Thoracic aorta (tissue), 2 donors: ENCODE data around the gene PLCD3. TPM values are rescaled to one million over a fixed set of nuclear protein-coding genes. Genes with fewer than 3 reads are reported as not detected.

Experiments used
- ATAC-seq: fragments of 150-250 bp; one replicate; pipeline ENCODE4 v1.8.0; 2017; ENCODE audit warnings: low read depth; ENCODE audit not compliant: insufficient number of reproducible peaks, low FRiP score
- DNase-seq: peaks from one replicate; pipeline ENCODE4 v3.0.0-alpha.2; 2020; ENCODE audit warnings: low spot score
- H3K27ac ChIP-seq, 2 donors: fragments of 200-600 bp; sonication (generic); 1 replicate in 1 of 2; 2 replicates in 1 of 2; pipeline ENCODE4 v1.5.1; 2016; ENCODE audit warnings: mild to moderate bottlenecking in 2 of 2, moderate library complexity in 2 of 2
- H3K27me3 ChIP-seq: fragments of 200-600 bp; sonication (generic); replicated peaks from 2 replicates; pipeline ENCODE4 v1.6.0; 2016; ENCODE audit warnings: mild to moderate bottlenecking; ENCODE audit not compliant: insufficient read depth
- H3K36me3 ChIP-seq: fragments of 200-600 bp; sonication (generic); one replicate; pipeline ENCODE4 v1.5.1; 2016
- H3K4me1 ChIP-seq, 2 donors: fragments of 200-600 bp; sonication (generic); 1 replicate in 1 of 2; 2 replicates in 1 of 2; pipeline versions ENCODE4 v1.5.1 to v1.6.0; 2016; ENCODE audit warnings: low read depth in 2 of 2, mild to moderate bottlenecking in 1 of 2; ENCODE audit not compliant: control insufficient read depth in 1 of 2
- H3K4me3 ChIP-seq: fragments of 200-600 bp; sonication (generic); 2 replicates; pipeline ENCODE4 v1.5.1; 2016; ENCODE audit warnings: mild to moderate bottlenecking
- H3K9me3 ChIP-seq: fragments of 200-600 bp; sonication (generic); 2 replicates; pipeline ENCODE4 v1.5.1; 2016
- CTCF ChIP-seq: fragments of 200-600 bp; sonication (generic); IDR thresholded peaks from one replicate; pipeline ENCODE4 v1.5.1; 2019; ENCODE audit warnings: antibody characterized with exemption
- total RNA-seq, 2 donors: library from RNA; depleted of rRNA; stranded (reverse); fragments of >200 nt; gene quantifications; one replicate each; pipeline versions ENCODE4 v1.1.0 to v1.2.3, GENCODE V29; 2016

The PLCD3 gene
- total RNA-seq, 2 donors from 2014 or later, result 79.3 to 116 TPM

- no peak for ATAC-seq
- Histone ChIP-seq H3K27me3 (no peaks in the 10 kb centered on the region), H3K36me3 (no peaks in the 10 kb centered on the region), H3K4me3 (peak overlapping the region; percentile 73), H3K27ac (peak overlapping the region; percentile 93 to 95), H3K9me3 (no peaks in the 10 kb centered on the region), H3K4me1 (peaks cover 3 to 28% of the 10 kb centered on the region in 2 donors)
- no peak for DNase-seq
- no peak for TF ChIP-seq CTCF
Observed at GRCh38 chr17:45143094-45143670, 10.9 kb upstream of the PLCD3 start.

GRCh38 chr17:45139533-45139920 is 7.2 kb upstream of the PLCD3 start:
- H3K27me3 ChIP-seq, result no peaks in the 10 kb centered on the region
- H3K4me1 ChIP-seq, result peaks cover 7 to 25% of the 10 kb centered on the region in 2 donors
- no peak overlapping the region for H3K4me3 ChIP-seq
- DNase-seq (no peak), ATAC-seq (no peak)
- H3K9me3 ChIP-seq, result no peaks in the 10 kb centered on the region
- H3K27ac ChIP-seq, result no peak overlapping the region
- no peaks in the 10 kb centered on the region for H3K36me3 ChIP-seq
- no peak for TF ChIP-seq CTCF

- Histone ChIP-seq H3K27ac (no peak overlapping the region), H3K27me3 (no peaks in the 10 kb centered on the region), H3K36me3 (no peaks in the 10 kb centered on the region), H3K9me3 (no peaks in the 10 kb centered on the region), H3K4me3 (no peak overlapping the region), H3K4me1 (peaks cover 7 to 25% of the 10 kb centered on the region in 2 donors)
- ATAC-seq, result no peak
- no peak for DNase-seq
- no peak for TF ChIP-seq CTCF
Observed at GRCh38 chr17:45138911-45139532, 6.7 kb upstream of the PLCD3 start.

- no peaks in the 10 kb centered on the region for H3K27me3 ChIP-seq
- TF ChIP-seq CTCF, result no peak
- no peak overlapping the region for H3K27ac ChIP-seq
- H3K4me3 ChIP-seq, result no peak overlapping the region
- ATAC-seq (no peak), DNase-seq (no peak)
- peaks cover 7 to 22% of the 10 kb centered on the region in 2 donors for H3K4me1 ChIP-seq
- H3K9me3 ChIP-seq, result no peaks in the 10 kb centered on the region
- no peaks in the 10 kb centered on the region for H3K36me3 ChIP-seq
Observed at GRCh38 chr17:45137561-45138305, 5.4 kb upstream of the PLCD3 start.

GRCh38 chr17:45136846-45137560 is 4.7 kb upstream of the PLCD3 start:
- TF ChIP-seq CTCF, result no peak

More at GRCh38 chr17:45136846-45137560, 4.7 kb upstream of the PLCD3 start:
- no peak for DNase-seq
- Histone ChIP-seq H3K27me3 (no peaks in the 10 kb centered on the region), H3K4me3 (no peak overlapping the region), H3K9me3 (no peaks in the 10 kb centered on the region), H3K36me3 (no peaks in the 10 kb centered on the region), H3K27ac (no peak overlapping the region), H3K4me1 (peaks cover 7 to 22% of the 10 kb centered on the region in 2 donors)
- ATAC-seq, result no peak
